ENCODE measurements around the gene SHISAL1.
"Not testable (repeated sequence)": the region's sequence is repeated elsewhere in the genome, so short reads cannot be mapped to it uniquely, and the experiment has no call there.

The SHISAL1 gene

GRCh38 chr22:44329179-44329796 is 16.5 kb upstream of the SHISAL1 start:
- TF ChIP-seq CTCF (conservative IDR thresholded peaks at IDR 0.05; ENCODE audit: control insufficient read depth, insufficient read depth, low read depth, low read length): no peak
- no peak overlapping the region for H3K4me3 ChIP-seq (ENCODE audit: control insufficient read depth, low read depth, low read length)
- no peak for DNase-seq (ENCODE audit: low read depth)

- DNase-seq (ENCODE audit: low read depth): no peak
- no peak for TF ChIP-seq CTCF (conservative IDR thresholded peaks at IDR 0.05; ENCODE audit: control insufficient read depth, insufficient read depth, low read depth, low read length)
- no peak overlapping the region for H3K4me3 ChIP-seq (ENCODE audit: control insufficient read depth, low read depth, low read length)
Measured at GRCh38 chr22:44328762-44329161, 16.0 kb upstream of the SHISAL1 start.

- no peak overlapping the region for H3K4me3 ChIP-seq (ENCODE audit: control insufficient read depth, low read depth, low read length)
- no peak for DNase-seq (ENCODE audit: low read depth)
- TF ChIP-seq CTCF (conservative IDR thresholded peaks at IDR 0.05; ENCODE audit: control insufficient read depth, insufficient read depth, low read depth, low read length): no peak
Measured at GRCh38 chr22:44328326-44328725, 15.6 kb upstream of the SHISAL1 start.

- DNase-seq (ENCODE audit: low read depth): no peak
- no peak for TF ChIP-seq CTCF (conservative IDR thresholded peaks at IDR 0.05; ENCODE audit: control insufficient read depth, insufficient read depth, low read depth, low read length)
- H3K4me3 ChIP-seq (ENCODE audit: control insufficient read depth, low read depth, low read length): peak overlapping the region; percentile 59
Measured at GRCh38 chr22:44326491-44326885, 13.7 kb upstream of the SHISAL1 start.

- peak overlapping the region; percentile 59 for H3K4me3 ChIP-seq (ENCODE audit: control insufficient read depth, low read depth, low read length)
- peak; percentile 51 for TF ChIP-seq CTCF (conservative IDR thresholded peaks at IDR 0.05; ENCODE audit: control insufficient read depth, insufficient read depth, low read depth, low read length)
- DNase-seq (ENCODE audit: low read depth): peak; percentile 35
Measured at GRCh38 chr22:44325718-44326490, 13.2 kb upstream of the SHISAL1 start.

GRCh38 chr22:44323140-44323790 is 10.5 kb upstream of the SHISAL1 start:
- not testable (repeated sequence) for H3K4me3 ChIP-seq (ENCODE audit: control insufficient read depth, low read depth, low read length); DNase-seq (ENCODE audit: low read depth)

- no peak for DNase-seq (ENCODE audit: low read depth)
Measured at GRCh38 chr22:44319685-44320084, 6.9 kb upstream of the SHISAL1 start.

More at GRCh38 chr22:44319685-44320084, 6.9 kb upstream of the SHISAL1 start:
- TF ChIP-seq CTCF (conservative IDR thresholded peaks at IDR 0.05; ENCODE audit: control insufficient read depth, insufficient read depth, low read depth, low read length): no peak
- no peak overlapping the region for H3K4me3 ChIP-seq (ENCODE audit: control insufficient read depth, low read depth, low read length)
